Fibroblast of skin of right biceps (primary cell): Measurements from ENCODE around the gene PCDH18.
"Not testable (repeated sequence)": the region's sequence is repeated elsewhere in the genome, so short reads cannot be mapped to it uniquely, and the experiment has no call there.

Experiments used
- DNase-seq: peaks from one replicate; pipeline ENCODE4 v3.0.0-alpha.2; 2013

Gene PCDH18

GRCh38 chr4:137530176-137530575, 2.1 kb downstream of the PCDH18 start:
- peak; percentile 91 for DNase-seq

DNA sequence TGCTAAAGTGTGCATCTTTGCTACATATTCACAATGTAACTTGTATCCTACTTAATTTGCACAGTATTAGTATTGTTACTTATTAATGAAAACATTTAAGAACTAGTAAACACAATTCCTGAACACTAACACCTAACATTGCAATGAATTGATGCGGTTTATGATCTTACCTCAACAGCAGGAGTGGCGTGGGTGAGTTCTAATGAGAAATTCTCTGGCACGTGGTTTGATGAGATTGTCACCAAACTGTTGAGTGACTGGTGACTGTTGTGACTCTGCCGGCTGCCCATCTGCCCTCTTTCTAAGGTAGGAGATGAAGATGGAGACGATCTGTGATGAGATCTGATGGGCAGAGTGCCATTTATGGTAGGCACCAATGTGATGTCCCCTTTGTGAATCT, 2.9 kb downstream of the PCDH18 start:
- no peak for DNase-seq

GRCh38 chr4:137528673-137529072, 3.6 kb downstream of the PCDH18 start:
- DNase-seq = no peak

GRCh38 chr4:137526681-137527080, 5.6 kb downstream of the PCDH18 start:
- no peak for DNase-seq

GRCh38 chr4:137524725-137525369, 7.4 kb downstream of the PCDH18 start:
- DNase-seq = peak; percentile 83

DNA sequence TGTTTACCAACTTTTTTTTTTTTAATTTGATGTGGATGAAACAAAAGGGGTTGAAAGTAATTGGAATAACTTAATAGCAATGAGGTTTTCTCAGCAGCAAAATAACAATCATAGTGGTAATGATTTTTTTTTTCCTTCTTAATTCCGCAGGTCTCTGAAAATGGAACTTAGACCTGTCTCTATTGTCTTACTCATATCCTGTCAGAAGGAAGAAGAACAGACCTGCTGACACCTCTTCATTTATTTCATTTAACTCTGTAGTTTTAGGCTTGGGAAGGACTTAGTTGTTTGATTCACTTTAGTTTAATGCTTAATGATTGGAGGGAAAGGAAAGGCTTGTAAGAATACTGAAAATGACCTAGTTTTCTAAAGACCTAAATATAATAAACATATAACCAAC, 9.0 kb downstream of the PCDH18 start:
- no peak for DNase-seq

- DNase-seq = no peak
Measured at GRCh38 chr4:137521053-137521452, 11.2 kb downstream of the PCDH18 start.

DNA sequence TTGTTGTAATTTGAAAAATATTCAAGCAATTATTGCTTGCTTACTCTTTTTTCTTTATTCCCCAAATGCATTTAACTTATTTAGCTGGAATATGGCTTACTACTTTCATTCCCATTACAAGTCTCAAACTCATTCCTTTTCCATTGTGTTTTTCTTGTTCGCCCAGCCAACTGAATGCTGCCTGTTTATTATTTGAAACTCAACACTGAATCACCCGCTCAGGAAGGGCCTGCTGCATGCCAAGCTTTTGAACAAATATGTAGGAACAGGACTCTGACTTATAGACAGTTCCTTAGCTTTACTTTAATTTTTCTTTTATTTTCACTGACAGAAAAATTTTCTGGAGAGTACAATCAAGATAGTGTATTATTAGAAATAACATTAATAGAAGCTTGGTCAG, 12.9 kb downstream of the PCDH18 start:
- DNase-seq = peak; percentile 80

DNA sequence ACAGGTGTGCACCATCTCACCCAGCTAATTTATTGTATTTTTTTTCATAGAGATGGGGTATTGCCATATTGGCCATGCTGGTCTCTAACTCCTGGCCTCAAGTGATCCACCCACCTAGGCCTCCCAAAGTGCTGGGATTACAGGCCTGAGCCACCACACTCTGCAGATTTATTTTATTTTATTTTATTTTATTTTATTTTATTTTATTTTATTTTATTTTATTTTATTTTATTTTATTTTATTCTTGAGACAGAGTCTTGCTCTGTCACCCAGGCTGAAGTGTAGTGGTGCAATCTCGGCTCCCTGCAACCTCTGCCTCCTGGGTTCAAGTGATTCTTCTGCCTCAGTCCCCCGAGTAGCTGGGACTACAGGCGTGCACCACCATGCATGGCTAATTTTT, 15.0 kb downstream of the PCDH18 start:
- DNase-seq = not testable (repeated sequence)

- peak; percentile 63 for DNase-seq
Measured at GRCh38 chr4:137514406-137515111, 17.7 kb downstream of the PCDH18 start.

DNA sequence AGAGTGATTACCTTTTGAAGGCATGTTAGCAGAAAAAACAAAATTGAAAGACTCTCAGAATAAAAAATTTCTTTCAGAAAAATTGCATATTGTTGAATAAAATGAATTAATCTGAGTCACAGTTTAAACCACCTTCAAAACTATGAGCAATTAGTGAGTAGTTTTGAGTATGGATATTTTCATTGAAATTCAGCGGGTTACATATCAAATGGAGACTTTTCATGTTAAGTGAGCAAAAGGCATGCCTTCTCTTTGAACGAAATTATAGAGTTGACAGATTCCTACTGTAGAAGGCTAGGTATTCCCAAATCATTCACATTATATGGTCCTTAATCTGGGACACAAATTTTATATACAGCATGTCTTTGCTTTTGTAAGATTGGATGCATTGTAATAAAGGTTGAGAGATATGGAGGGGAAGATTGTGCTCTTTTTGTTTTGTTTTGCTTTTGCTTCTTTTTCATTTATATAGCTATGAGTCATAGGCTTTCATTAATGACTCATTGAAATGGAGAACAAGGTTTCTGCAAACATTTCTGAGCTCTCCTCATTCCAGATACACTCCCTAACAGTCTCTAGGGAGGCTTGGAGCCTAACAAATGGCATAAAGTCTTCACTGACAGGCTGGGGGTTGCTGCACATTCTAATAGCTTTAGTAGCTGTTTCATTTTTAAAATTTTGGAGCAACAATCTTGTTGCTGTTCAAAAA, 21.6 kb downstream of the PCDH18 start:
- DNase-seq = peak; percentile 99

DNA sequence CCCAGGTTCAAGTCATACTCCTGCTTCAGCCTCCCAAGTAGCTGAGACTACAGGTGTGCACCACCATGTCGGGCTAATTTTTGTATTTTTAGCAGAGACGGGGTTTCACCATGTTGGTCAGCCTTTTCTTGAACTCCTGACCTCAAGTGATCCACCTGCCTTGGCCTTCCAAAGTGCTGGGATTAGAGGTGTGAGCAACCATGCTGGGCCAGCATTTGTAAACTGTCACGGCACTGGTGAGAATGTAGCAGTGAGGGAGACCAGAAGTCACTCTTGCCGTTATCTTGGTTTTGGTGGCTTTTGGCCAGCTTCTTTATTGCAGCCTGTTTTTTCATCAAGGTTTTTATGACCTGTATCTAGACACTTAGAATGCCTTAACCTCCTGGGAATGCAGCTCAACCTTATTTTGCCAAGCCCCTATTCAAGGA, 22.4 kb downstream of the PCDH18 start:
- DNase-seq = no peak

GRCh38 chr4:137502339-137503129, 29.8 kb downstream of the PCDH18 start:
- no peak for DNase-seq

- not testable (repeated sequence) for DNase-seq
Measured at GRCh38 chr4:137496267-137496666, 36.0 kb downstream of the PCDH18 start.

- no peak for DNase-seq
Measured at GRCh38 chr4:137495578-137495977, 36.7 kb downstream of the PCDH18 start.

DNA sequence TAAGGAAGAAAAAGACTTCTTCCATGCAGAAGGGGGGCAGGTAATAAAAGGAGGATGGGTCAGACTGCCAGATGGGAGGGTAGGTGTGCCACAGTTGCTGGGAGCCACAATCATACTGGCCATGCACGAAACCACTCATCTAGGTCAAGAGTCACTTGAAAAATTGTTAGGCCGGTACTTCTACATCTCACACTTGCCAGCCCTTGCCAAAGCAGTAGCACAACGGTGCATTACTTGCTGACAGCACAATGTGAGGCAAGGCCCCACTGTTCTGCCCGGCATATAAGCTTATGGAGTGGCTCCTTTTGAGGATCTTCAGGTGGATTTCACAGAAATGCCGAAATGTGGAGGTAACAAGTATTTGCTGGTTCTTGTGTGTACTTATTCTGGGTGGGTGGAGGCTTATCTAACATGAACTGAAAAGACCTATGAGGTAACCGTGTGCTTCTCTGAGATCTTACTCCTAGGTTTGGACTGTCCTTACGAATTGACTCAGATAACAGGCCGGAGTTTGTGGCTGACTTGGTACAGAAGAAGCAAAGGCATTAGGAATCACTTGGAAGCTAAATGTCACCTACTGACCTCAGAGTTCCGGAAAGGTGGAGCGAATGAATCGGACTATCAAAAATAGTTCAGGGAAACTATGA, 48.9 kb downstream of the PCDH18 start:
- DNase-seq = not testable (repeated sequence)

DNA sequence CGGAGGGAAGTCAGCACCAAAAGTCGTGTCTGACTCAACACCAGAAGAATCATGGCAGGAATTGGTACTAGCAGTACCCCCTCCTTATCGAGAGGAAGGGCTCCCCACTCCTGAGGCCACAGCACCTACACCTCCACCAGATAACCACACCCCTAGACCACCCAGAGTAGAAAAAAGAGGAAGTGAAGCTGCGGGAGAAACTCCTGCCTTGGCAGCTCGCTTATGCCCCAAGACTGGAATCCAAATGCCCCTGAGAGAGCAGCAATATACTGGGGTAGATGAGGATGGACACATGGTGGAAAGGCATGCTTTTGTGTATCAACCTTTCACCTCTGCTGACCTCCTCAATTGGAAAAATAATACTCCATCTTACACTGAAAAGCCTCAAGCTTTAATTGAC, 52.6 kb downstream of the PCDH18 start:
- DNase-seq = not testable (repeated sequence)

DNA sequence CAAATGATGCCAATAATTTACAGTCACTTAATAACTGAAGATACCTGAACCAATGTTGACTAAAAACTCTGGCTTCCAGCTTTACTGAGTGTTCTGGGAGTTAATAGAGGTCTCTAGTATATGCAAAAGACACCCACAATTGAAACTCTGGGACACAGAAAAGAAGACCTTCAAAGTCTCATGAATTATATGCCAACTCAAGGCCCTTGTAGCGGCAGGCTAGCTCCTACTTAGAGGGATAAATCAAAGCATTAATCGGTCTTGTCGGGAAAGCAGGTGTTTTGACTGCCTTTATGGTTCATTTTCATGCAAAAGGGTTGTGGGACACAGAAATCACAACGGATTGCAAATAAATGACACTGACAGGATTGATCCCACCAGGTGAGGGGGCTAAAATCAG, 55.9 kb downstream of the PCDH18 start:
- no peak for DNase-seq

DNA sequence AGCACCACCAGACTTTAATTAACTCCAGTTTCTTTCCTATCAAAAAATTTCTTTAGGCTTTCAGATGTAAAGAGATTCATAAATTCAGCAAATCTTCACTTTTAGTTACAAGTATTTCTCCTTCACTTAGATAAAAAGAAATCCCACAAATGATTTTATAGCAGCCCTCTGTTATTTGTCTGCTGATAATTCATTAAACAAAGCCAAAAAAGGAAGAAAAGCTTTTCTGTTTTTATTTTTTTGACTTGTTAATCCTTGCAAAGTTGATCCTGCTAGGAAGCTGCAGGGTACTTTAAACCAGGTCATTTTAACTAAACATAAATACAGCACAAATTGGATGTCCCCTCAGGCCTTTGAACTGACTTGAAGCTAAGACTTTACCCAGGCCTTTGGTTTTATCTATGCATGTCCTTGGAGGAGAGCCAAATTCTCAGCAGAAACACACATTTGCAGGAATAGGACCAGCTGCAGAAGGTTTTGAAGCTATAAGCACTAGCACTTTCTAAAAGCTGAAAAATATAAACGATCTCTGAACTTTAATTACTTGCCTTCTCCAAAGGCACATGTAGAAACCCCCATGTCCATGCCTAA, 57.5 kb downstream of the PCDH18 start:
- peak; percentile 24 for DNase-seq

DNA sequence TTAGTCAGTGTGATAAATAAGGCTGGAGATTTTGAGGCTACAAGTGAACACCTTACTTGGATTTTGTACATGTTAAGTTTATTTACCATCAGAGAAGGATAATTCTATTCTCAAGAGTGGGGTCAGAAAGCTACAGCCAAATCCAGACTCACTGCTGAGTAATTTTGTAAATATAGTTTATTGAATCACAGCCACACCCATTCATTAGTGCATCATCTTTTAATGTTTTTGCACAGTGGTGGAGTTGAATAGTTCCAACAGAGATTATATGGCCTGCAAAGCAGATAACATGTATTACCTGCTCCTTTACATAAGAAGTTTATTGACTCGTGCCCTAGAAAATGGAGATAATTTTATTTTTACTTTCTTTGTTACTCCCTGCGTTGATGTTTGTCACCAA, 60.4 kb downstream of the PCDH18 start:
- DNase-seq = peak; percentile 26

DNA sequence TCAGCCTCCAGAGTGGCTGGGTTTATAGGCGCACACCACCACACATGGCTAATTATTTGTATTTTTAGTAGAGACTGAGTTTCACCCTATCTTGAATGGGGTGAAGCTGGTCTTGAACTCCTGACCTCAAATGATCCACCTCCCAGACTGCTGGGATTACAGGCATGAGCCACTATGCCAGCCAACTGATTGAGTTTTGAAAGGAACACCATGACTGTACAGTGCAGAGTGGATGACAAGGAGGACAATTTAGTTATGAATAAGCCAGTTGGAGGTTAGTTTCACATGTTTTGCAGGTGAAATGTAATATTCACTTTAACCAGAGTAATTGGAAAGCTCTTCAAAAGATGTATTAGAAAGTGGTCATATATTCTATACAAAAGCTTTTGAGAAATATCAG, 60.8 kb downstream of the PCDH18 start:
- peak; percentile 2 for DNase-seq

- no peak for DNase-seq
Measured at GRCh38 chr4:137470806-137471205, 61.5 kb downstream of the PCDH18 start.
